ENCODE data around the gene EVA1B. TPM values are rescaled to one million over a fixed set of nuclear protein-coding genes. Genes with fewer than 3 reads are reported as not detected.

Gene EVA1B
- total RNA-seq, 2 experiments from 2014 or later, result 2.7 to 3.1 TPM

GRCh38 chr1:36328713-36329112, 5.3 kb upstream of the EVA1B start:
- Mint-ChIP-seq H3K9me3 (ENCODE audit: low read depth) (no peaks in the 10 kb centered on the region), H3K27ac (no peak overlapping the region), H3K4me1 (peaks cover 10% of the 10 kb centered on the region), H3K27me3 (peaks cover 6% of the 10 kb centered on the region), H3K4me3 (no peak overlapping the region), H3K36me3 (ENCODE audit: low read depth) (no peaks in the 10 kb centered on the region)
- DNase-seq (no peak), ATAC-seq (no peak)
- POLR2A ChIA-PET, result no interaction called here
- CTCF ChIA-PET, result no interaction called here
- intact Hi-C loops (cut with DNase I, micrococcal nuclease), result no loop called here

DNA sequence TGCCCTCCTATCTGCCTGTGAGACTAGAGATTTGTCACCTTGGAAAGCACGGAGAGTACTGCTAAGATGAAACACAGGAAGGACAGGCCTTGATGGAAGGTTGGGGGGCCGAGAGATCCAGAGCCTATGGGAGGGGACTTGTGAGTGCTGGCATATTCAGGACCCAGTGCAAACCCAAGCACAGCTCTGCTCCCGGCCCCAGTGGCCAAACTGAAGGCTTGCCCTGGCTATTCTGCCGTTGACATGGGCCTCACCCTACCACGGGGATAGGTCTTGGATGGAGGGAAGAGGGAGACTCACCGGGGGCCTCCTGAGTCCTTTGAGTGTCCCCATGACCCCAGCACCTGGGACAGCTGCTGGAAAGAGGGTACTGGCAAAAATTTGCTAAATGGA, 4.6 kb upstream of the EVA1B start:
- CTCF ChIA-PET, result no interaction called here

GRCh38 chr1:36327421-36328087, 4.1 kb upstream of the EVA1B start:
- H3K9me3 Mint-ChIP-seq (ENCODE audit: low read depth), result no peaks in the 10 kb centered on the region
- no peak overlapping the region for H3K27ac Mint-ChIP-seq
- intact Hi-C loops (cut with DNase I, micrococcal nuclease), result no loop called here
- peaks cover 13% of the 10 kb centered on the region for H3K4me1 Mint-ChIP-seq
- ChIA-PET POLR2A (no interaction called here), CTCF (interaction anchor here (0.6 kb wide), 1 partner anchor 217 kb away, joined by 5 read pairs; no protein-coding TSS in a partner anchor)
- DNase-seq (no peak), ATAC-seq (no peak)
- H3K4me3 Mint-ChIP-seq, result no peak overlapping the region
- H3K36me3 Mint-ChIP-seq (ENCODE audit: low read depth), result no peaks in the 10 kb centered on the region
- H3K27me3 Mint-ChIP-seq, result peaks cover 6% of the 10 kb centered on the region

More for the DNA sequence above, 4.6 kb upstream of the EVA1B start:
- no peaks in the 10 kb centered on the region for H3K36me3 Mint-ChIP-seq (ENCODE audit: low read depth)
- peaks cover 6% of the 10 kb centered on the region for H3K27me3 Mint-ChIP-seq
- intact Hi-C loops (cut with DNase I, micrococcal nuclease), result no loop called here
- ATAC-seq, result no peak
- no peaks in the 10 kb centered on the region for H3K9me3 Mint-ChIP-seq (ENCODE audit: low read depth)
- peaks cover 11% of the 10 kb centered on the region for H3K4me1 Mint-ChIP-seq
- POLR2A ChIA-PET, result no interaction called here
- DNase-seq, result no peak
- H3K4me3 Mint-ChIP-seq, result no peak overlapping the region
- no peak overlapping the region for H3K27ac Mint-ChIP-seq

DNA sequence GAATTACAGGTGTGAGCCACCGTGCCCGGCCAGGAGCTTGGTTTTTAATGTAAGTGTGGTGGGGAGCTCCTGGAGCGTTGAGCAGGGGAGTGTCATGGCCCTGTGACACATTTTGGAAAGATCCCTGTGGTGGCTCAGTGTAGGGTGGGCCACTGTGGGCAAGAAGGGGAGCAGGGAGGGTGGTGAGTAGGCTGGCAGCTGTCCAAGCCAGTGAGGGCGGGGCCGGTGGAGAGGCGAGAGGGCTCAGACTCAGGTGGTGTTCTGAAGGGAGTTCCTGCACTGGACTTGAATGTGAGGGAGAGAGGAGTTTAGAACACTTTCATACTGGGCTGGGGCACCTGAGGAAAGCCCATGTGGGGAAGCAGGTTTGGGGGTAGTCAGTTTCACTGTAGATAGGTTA, 3.1 kb upstream of the EVA1B start:
- intact Hi-C loops (cut with DNase I, micrococcal nuclease), result no loop called here
- Mint-ChIP-seq H3K27ac (no peak overlapping the region), H3K9me3 (ENCODE audit: low read depth) (no peaks in the 10 kb centered on the region), H3K36me3 (ENCODE audit: low read depth) (peaks cover 3% of the 10 kb centered on the region), H3K4me1 (peaks cover 17% of the 10 kb centered on the region), H3K4me3 (no peak overlapping the region), H3K27me3 (peaks cover 3% of the 10 kb centered on the region)
- no peak for ATAC-seq
- ChIA-PET POLR2A (interaction anchor here (0.7 kb wide), 1 partner anchor 81 kb away, joined by 9 read pairs; no protein-coding TSS in a partner anchor), CTCF (interaction anchor here (0.6 to 1.4 kb wide), 2 partner anchors 41 to 507 kb away, joined by 3 to 5 read pairs; no protein-coding TSS in a partner anchor)
- DNase-seq, result peak; percentile 27

- DNase-seq (no peak), ATAC-seq (no peak)
- Mint-ChIP-seq H3K4me1 (peaks cover 22% of the 10 kb centered on the region), H3K4me3 (peak overlapping the region; percentile 66), H3K9me3 (ENCODE audit: low read depth) (no peaks in the 10 kb centered on the region), H3K27me3 (peaks cover 3% of the 10 kb centered on the region), H3K36me3 (ENCODE audit: low read depth) (peaks cover 7% of the 10 kb centered on the region), H3K27ac (no peak overlapping the region)
- intact Hi-C loops (cut with DNase I, micrococcal nuclease), result no loop called here
- CTCF ChIA-PET, result interaction anchor here (1.0 to 2.2 kb wide), 2 partner anchors 24 to 26 kb away, joined by 3 to 7 read pairs; no protein-coding TSS in a partner anchor
- POLR2A ChIA-PET, result interaction anchor here (0.9 to 1.5 kb wide), 5 partner anchors 20 to 100 kb away, joined by 3 to 6 read pairs (median 3); partner anchors contain the start of gene THRAP3
These were observed 883 bp upstream of the EVA1B start for GRCh38 chr1:36324353-36324703.

- DNase-seq (peak; percentile 69), ATAC-seq (peak; percentile 28)
- Mint-ChIP-seq H3K4me3 (peak overlapping the region; percentile 63), H3K4me1 (peaks cover 22% of the 10 kb centered on the region), H3K36me3 (ENCODE audit: low read depth) (peaks cover 7% of the 10 kb centered on the region), H3K27me3 (peaks cover 3% of the 10 kb centered on the region), H3K27ac (no peak overlapping the region), H3K9me3 (ENCODE audit: low read depth) (no peaks in the 10 kb centered on the region)
- intact Hi-C loops (cut with DNase I, micrococcal nuclease), result loop anchor here (1.0 to 2.0 kb wide), 2 partner anchors 16 kb away; partner anchors contain the start of gene SH3D21 (in 1 of the 2)
- ChIA-PET POLR2A (interaction anchor here (0.8 to 1.5 kb wide), 5 partner anchors 17 to 99 kb away, joined by 3 to 6 read pairs (median 3); partner anchors contain the start of genes SH3D21 and THRAP3), CTCF (interaction anchor here (1.0 to 2.2 kb wide), 3 partner anchors 23 to 46 kb away, joined by 3 to 7 read pairs (median 3); no protein-coding TSS in a partner anchor)
These were observed 434 bp downstream of the EVA1B start for GRCh38 chr1:36322786-36323635.

DNA sequence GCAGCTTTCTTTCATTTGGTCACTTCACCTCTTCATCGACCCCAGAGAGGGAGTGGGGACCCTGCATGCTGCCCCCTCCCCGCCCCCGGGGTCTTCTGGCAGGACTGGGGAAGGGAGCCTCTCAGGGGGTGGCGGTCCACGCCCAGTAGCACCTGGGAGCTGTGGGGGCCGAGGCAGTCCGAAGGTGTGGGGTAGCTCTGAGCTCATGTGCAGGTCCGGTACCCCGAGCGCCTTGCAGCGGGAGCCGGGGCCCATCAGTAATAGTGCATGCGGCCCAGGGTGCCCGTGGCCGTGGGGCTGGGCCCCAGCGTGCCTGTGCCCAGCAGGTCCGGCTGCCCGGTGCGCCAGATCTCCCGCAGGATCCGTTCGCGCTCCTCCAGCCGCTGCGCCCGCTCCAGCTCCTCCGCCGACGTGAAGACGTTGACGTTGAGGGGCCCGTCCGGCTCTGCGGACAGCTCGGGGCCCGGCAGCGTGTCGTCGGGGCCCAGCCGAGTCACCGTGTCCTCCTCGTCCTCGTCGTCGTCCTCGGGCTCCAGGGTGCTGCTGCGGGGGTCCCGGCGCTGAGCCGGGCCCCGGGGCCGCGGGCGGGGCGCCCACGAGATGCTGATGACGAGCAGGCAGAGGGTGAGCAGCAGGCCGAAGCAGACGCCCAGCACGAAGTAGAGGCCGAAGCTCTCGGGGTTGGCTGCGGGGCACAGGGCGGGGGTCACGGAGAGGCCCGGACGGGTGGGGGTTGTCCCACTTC, 1.2 kb downstream of the EVA1B start:
- Mint-ChIP-seq H3K4me3 (peak overlapping the region; percentile 63), H3K36me3 (ENCODE audit: low read depth) (peaks cover 9% of the 10 kb centered on the region), H3K4me1 (peaks cover 22% of the 10 kb centered on the region), H3K27ac (no peak overlapping the region), H3K9me3 (ENCODE audit: low read depth) (no peaks in the 10 kb centered on the region), H3K27me3 (peaks cover 3% of the 10 kb centered on the region)
- intact Hi-C loops (cut with DNase I, micrococcal nuclease), result loop anchor here in 1 of 2 experiments (2.0 kb wide), 1 partner anchor 15 kb away; the partner anchor contains the start of gene SH3D21
- CTCF ChIA-PET, result interaction anchor here (0.8 to 2.2 kb wide), 2 partner anchors 16 to 22 kb away, joined by 3 to 7 read pairs; partner anchors contain the start of gene SH3D21
- ATAC-seq (no peak), DNase-seq (no peak)
- POLR2A ChIA-PET, result interaction anchor here (0.5 to 0.8 kb wide), 2 partner anchors 16 to 129 kb away, joined by 3 to 4 read pairs; partner anchors contain the start of gene SH3D21

- ChIA-PET POLR2A (interaction anchor here (0.5 kb wide), 1 partner anchor 130 kb away, joined by 4 read pairs; no protein-coding TSS in a partner anchor), CTCF (interaction anchor here (0.6 to 0.8 kb wide), 3 partner anchors 15 to 95 kb away, joined by 3 read pairs; partner anchors contain the start of gene SH3D21)
- DNase-seq, result peak; percentile 66
- Mint-ChIP-seq H3K4me3 (peak overlapping the region; percentile 52), H3K4me1 (peaks cover 22% of the 10 kb centered on the region), H3K9me3 (ENCODE audit: low read depth) (no peaks in the 10 kb centered on the region), H3K27ac (no peak overlapping the region), H3K27me3 (peaks cover 3% of the 10 kb centered on the region), H3K36me3 (ENCODE audit: low read depth) (peaks cover 9% of the 10 kb centered on the region)
- ATAC-seq, result peak; percentile 42
- intact Hi-C loops (cut with DNase I, micrococcal nuclease), result no loop called here
These were observed 2.1 kb downstream of the EVA1B start for GRCh38 chr1:36321119-36321951.

- intact Hi-C loops (cut with DNase I, micrococcal nuclease), result no loop called here
- H3K4me3 Mint-ChIP-seq, result peak overlapping the region; percentile 52
These were observed 2.7 kb downstream of the EVA1B start for GRCh38 chr1:36320767-36321118.

GRCh38 chr1:36320291-36320761, 3.1 kb downstream of the EVA1B start:
- Mint-ChIP-seq H3K9me3 (ENCODE audit: low read depth) (no peaks in the 10 kb centered on the region), H3K27me3 (peaks cover 3% of the 10 kb centered on the region), H3K36me3 (ENCODE audit: low read depth) (peaks cover 15% of the 10 kb centered on the region), H3K4me3 (peak overlapping the region; percentile 52), H3K27ac (peak overlapping the region; percentile 42), H3K4me1 (peaks cover 22% of the 10 kb centered on the region)
- POLR2A ChIA-PET, result no interaction called here
- DNase-seq, result no peak
- CTCF ChIA-PET, result interaction anchor here (0.7 to 1.3 kb wide), 2 partner anchors 34 to 67 kb away, joined by 3 to 6 read pairs; no protein-coding TSS in a partner anchor
- intact Hi-C loops (cut with DNase I, micrococcal nuclease), result no loop called here
- no peak for ATAC-seq

More at GRCh38 chr1:36320767-36321118, 2.7 kb downstream of the EVA1B start:
- Mint-ChIP-seq H3K4me1 (peaks cover 22% of the 10 kb centered on the region), H3K9me3 (ENCODE audit: low read depth) (no peaks in the 10 kb centered on the region), H3K27ac (peak overlapping the region; percentile 42), H3K36me3 (ENCODE audit: low read depth) (peaks cover 12% of the 10 kb centered on the region), H3K27me3 (peaks cover 3% of the 10 kb centered on the region)
- ATAC-seq (no peak), DNase-seq (peak; percentile 22)
- ChIA-PET CTCF (interaction anchor here (0.7 kb wide), 1 partner anchor 67 kb away, joined by 3 read pairs; no protein-coding TSS in a partner anchor), POLR2A (no interaction called here)

Data from activated CD4-positive, alpha-beta T cell treated with anti-CD3 and anti-CD28 coated beads for 36 hours (primary cell).